ENCODE data around the gene ABHD17C.

DNA sequence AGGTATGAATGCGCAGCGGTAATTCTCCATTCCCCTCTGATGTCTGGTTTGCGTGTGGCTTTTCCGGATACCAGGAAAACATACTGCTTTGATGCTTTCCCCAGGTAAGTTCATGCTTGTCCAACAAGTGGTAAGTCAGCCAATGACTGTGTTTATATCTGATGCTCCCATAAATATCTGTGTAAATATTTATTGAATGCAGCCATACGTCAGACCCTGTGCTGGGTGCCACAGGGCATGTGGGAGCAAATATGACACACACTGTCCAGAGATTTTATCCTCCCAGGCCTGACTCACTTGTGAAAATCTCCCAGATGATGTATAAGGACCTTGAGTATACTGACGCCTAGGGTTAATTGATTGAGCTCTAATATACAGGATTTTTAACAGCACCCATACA is 54.5 kb downstream of the ABHD17C start:
- TF ChIP-seq, protein P1, sequence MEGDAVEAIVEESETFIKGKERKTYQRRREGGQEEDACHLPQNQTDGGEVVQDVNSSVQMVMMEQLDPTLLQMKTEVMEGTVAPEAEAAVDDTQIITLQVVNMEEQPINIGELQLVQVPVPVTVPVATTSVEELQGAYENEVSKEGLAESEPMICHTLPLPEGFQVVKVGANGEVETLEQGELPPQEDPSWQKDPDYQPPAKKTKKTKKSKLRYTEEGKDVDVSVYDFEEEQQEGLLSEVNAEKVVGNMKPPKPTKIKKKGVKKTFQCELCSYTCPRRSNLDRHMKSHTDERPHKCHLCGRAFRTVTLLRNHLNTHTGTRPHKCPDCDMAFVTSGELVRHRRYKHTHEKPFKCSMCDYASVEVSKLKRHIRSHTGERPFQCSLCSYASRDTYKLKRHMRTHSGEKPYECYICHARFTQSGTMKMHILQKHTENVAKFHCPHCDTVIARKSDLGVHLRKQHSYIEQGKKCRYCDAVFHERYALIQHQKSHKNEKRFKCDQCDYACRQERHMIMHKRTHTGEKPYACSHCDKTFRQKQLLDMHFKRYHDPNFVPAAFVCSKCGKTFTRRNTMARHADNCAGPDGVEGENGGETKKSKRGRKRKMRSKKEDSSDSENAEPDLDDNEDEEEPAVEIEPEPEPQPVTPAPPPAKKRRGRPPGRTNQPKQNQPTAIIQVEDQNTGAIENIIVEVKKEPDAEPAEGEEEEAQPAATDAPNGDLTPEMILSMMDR (IDR thresholded peaks at IDR 0.05) = no peak
- TF ChIP-seq POLR2AphosphoS5 (IDR thresholded peaks at IDR 0.05) = no peak

Data from transverse colon (tissue), 4 donors.